HTR-8/SVneo (cell line): ENCODE data around the gene GTF2A1L.
"Not testable (repeated sequence)": the region's sequence is repeated elsewhere in the genome, so short reads cannot be mapped to it uniquely, and the experiment has no call there.

Experiments used
- DNase-seq: peaks from one replicate; pipeline ENCODE4 v3.0.0; 2011; ENCODE audit warnings: low spot score, mixed read lengths; ENCODE audit not compliant: insufficient read length
- FAIRE-seq: peaks from 2 replicates; lab custom pipeline; 2011; peaks lifted over from hg19 to GRCh38; lab: Jason Lieb, UNC

The GTF2A1L gene, protein sequence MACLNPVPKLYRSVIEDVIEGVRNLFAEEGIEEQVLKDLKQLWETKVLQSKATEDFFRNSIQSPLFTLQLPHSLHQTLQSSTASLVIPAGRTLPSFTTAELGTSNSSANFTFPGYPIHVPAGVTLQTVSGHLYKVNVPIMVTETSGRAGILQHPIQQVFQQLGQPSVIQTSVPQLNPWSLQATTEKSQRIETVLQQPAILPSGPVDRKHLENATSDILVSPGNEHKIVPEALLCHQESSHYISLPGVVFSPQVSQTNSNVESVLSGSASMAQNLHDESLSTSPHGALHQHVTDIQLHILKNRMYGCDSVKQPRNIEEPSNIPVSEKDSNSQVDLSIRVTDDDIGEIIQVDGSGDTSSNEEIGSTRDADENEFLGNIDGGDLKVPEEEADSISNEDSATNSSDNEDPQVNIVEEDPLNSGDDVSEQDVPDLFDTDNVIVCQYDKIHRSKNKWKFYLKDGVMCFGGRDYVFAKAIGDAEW

DNA sequence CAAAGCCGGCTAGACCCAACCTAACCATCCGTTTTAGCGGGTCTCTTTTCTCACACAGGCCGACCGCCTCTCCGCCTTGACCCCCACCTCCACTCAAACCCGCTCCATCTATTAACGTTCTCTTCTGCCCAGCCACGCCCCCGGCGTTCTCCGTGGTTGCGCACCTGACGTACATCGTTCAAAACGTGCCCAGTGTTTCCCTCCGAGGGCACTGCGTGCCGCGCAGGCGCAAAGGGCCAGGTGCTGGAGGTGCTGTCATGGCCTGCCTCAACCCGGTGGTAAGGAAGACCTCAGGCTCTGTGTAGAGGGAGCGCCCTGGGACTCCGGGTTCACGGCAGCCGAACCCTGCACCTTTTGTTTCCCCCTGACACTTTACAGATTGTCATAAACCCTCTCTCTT is at the start of gene GTF2A1L:
TSS of gene GTF2A1L (plus strand) at position 239 of the 400 bp plus-strand sequence. CDS start at position 258, 19 bp downstream.
- DNase-seq: no peak
- no peak for FAIRE-seq

DNA sequence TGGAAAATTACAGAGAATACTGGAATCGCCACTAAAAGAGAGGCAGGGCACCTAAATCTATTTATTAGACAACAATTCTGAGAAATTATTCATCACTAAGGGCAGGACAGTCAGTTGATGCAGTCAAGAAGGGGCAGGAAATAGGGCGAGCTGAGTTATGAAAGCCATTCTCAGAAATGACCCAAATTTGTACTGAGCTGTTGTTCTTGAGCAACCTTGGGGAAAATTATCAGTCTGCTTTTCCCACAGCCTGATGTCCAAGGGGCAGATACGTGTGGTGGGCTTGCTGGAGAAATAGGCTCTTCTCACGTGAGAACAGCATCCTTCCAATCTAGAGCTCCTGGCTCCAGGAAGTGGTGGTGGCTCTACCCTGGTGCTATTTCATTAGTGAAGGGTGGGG is 49.1 kb upstream of the GTF2A1L start:
- FAIRE-seq (peak; percentile 46), DNase-seq (no peak)

DNA sequence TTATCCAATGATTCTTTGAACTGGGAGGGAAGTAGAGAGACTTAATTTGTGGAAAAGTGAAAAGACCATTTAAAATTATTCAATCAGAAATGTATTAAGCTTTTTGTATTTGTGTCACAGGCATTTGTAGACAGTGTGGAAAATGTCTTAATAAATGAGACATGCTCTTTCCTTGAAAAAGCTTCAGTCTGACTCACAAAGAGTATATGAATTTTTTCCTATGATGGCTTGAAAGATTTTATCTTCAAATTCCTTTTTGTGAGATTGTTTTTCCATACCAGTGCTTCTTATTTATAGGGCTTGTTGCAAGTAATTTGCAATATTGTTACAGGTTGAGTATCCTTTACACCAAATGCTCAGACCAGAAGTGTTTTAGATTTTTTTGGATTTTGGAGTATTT is 48.2 kb upstream of the GTF2A1L start:
- DNase-seq (no peak), FAIRE-seq (no peak)

DNA sequence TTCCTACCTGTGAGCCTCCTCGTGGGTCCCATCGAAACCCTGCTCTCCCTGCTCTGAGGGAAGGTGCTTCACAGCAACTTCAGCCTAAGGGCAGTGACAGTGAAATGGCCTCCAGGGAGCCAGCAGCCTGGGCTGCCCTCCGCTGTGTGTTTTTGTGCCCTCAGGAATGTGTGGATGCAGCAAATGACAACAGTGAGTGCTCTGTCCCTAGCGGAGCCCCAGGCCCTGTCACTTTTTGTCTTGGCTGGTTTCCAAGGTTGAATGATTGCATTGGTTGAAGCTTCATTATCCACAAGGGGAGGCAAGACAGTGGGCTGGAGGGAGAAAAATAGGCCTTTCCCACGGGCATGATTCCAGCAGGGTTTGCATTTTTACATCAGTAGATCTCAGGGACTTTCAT is 44.8 kb upstream of the GTF2A1L start:
- no peak for DNase-seq
- no peak for FAIRE-seq

DNA sequence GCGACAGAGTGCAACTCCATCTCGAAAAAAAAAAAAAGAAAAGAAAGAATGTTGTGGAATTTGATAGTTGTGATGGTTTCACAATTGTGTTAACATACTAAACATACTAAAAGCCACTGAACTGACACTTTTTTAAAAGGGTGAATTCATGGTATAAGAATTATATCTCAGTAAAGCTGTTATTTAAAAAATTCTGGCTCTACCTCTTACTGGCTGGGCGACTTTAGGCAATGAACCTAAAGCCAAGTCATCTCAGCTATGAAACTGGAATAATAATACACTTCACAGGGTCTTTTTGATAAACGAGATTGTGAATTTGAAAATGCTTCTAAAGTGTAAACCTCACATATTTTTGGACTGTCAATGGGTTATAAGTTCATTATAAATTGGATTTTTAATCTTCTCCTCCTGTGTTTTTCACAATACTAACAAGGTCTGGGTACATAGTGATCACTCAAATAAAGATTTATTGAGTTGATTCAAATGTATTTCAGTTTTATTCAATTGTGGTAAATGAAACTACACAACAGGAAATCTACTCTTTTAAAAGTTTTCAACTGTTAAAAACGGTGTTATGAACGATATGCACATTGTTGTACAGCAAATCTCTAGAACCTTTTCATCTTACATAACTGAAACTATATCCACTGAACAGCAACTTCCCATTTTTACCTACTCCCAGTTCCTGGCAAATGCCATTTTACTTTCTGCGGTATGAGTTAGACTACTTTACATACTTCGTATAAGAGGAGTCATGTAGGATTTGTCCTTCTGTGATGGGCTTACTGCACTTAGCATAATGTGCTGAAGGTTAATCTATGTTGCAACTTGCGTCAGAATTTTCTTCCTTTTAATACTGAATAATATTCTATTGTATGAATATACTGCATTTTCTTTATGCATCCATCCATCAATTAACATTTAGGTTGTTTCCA is 43.0 kb upstream of the GTF2A1L start:
- no peak for FAIRE-seq
- no peak for DNase-seq

DNA sequence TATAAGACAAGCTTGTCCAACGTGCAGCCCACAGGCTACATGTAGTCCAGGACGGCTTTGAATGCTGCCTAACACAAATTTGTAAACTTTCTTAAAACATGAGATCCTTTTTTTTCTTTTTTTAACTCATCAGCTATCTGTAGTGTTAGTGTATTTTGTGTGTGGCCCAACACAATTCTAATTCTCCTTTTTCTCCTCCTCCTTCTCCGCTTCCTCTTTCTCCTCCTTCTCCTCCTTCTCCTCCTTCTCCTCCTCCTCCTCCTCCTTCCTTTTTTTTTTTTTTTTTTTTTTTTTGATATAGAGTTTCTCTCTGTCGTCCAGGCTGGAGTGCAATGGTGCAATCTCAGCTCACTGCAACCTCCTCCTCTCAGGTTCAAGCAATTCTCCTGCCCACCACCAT is 39.3 kb upstream of the GTF2A1L start:
- DNase-seq (no peak), FAIRE-seq (no peak)

DNA sequence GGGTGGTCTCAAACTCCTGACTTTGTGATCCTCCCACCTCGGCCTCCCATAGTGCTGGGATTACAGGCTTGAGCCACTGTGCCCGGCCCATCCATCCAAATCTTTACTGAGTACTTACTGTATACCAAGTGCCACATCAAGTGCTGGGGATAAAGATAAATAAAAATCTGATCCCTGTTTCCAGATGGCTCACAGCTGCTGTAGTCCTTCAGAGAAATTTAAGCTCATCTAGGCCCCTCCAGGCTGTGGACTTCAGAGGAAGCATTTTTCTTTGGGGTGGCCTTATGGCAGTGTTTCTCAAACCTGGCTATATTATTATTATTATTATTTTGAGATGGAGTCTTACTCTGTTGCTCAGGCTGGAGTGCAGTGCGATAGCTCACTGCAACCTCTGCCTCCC is 33.7 kb upstream of the GTF2A1L start:
- DNase-seq: no peak
- FAIRE-seq: no peak

DNA sequence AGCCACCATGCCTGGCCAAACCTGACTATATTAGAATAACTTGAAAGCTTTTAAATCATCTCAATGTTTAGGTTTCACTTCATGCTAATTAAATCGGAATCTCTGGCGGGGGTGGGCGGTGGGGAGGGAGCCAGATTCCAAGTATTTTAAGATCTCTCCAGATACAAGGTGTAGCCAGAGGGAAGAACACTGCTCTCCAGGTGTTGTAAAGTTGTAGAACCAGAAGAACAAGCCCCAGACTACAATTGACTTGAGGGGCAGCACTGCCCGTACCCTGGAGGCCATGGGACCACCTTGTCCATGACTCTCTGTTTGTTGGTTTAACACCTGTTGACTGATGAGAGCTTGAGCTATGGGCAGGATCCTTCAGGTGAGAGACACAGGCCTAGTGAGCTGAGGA is 33.1 kb upstream of the GTF2A1L start:
- no peak for FAIRE-seq
- DNase-seq: no peak

DNA sequence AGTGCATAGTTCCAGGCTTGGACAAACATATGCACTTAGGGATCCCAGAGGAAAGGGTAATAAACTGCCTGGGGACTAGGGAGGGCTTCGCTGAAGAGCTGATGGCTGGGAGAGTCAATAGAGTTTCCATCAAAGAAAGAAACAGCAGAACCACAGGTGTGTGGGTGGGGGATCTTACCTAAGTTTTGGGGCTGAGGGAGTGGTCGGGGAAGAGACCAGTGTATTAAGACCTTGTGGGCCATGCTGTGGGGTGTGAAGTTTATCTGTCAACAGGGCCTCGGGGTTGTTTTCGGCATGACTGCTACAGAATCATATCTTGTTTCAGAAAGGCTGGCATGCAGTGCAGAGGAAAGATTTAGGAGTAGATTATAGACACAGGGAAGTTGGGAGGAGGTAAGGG is 31.2 kb upstream of the GTF2A1L start:
- no peak for FAIRE-seq
- DNase-seq: no peak

DNA sequence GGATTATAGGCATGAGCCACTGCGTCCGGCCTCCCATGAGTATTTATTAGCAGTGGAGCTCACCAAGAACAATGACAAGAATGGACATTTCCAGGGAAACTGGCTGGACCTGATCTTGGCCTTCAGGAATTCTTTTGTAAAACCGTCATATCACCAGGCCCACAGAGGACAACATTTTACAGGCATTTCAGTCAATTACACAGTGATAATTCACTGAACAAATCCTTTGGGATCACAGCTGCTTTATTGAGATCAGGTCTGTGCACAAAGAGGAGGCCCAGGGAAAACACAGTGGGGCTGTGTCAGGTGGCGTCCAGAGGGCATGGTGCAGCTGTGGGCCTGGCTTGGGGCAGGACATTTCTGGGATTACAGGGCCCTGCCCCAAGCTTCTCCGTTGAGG is 30.1 kb upstream of the GTF2A1L start:
- DNase-seq (no peak), FAIRE-seq (no peak)

DNA sequence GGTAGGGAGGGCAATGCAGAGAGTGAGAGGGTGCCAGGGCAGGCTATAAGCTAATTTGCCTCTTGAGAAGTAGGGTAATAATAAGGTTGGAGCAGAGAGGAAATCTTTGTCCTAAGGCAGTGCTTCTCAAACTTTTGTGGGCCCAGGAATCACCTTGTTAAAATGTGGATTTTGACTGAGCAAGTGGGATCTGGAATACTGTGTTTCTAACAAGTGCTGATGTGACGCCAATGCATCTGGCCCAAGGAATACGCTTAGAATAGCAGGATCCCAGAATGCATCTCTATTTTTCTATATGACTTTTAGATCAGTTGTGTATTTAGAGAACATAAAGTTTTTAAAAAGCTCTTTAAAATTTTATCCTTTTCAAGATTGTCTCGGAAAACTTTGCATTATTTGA is 29.7 kb upstream of the GTF2A1L start:
- DNase-seq (no peak), FAIRE-seq (no peak)

DNA sequence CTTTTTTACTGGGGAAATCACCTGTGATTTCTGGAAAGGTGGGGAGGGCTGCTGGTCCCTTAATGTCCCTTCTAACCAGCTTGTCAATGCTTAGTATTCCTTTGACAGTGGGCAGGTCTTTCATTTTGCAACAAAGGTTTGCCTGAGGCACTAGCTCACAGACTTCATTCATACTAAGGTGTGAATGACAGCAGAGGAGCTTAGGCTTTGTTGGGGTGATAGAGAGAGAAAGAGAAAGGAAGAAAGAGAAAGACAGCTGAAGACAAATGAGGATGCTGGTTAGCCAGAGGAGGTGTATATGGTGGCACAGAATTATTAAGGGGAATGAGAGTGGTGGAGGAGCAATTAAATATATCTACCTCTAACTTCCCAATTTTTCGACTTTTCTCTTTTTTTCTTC is 28.9 kb upstream of the GTF2A1L start:
- no peak for FAIRE-seq
- DNase-seq: no peak

DNA sequence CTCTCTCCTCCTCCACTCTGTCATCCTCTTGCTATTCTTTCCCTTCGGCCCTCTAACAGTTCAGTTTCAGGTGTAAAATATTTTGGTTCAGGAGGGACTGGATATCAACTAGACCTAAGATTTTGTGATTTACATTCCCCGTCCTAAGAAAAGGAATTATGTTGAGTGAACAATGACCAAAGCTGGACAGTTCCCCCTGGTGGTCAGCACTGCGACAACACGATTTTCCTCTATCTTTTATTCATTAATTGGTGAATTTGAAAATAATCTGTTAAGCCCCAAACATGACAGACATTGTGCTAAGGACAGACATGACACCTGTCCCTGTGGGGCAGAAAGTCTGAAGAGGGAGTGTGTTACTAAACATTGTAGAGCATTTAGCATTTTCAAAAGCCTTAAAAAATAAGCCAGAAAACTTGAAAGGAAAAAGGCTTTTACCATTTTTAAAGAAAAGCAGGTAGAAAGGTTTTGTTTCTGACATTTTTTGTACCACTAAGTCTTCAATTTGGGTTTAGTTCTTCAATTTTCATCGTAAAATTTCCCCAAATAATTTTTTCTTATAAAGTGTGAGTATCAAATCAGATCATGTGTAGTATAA is 28.4 kb upstream of the GTF2A1L start:
- DNase-seq (peak; percentile 57), FAIRE-seq (no peak)

DNA sequence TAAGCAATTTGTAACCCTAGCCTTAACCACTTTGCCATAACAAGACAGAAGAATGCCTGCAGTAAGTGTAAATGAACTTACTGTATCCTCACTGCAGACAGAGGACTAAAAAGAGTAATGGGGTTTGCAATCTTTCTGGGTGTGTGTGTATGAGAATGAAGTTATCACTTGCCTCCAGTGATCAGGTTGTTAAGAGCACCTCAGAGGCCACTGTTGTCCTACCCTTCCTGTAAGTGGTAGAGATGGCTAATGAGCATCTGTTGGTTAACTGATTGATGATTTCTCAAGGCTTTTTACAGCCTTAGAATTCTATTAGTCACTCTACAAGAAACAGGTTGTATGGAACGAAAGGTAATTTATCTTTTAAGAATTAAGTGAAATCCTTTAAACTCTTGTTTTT is 27.6 kb upstream of the GTF2A1L start:
- DNase-seq (no peak), FAIRE-seq (no peak)

DNA sequence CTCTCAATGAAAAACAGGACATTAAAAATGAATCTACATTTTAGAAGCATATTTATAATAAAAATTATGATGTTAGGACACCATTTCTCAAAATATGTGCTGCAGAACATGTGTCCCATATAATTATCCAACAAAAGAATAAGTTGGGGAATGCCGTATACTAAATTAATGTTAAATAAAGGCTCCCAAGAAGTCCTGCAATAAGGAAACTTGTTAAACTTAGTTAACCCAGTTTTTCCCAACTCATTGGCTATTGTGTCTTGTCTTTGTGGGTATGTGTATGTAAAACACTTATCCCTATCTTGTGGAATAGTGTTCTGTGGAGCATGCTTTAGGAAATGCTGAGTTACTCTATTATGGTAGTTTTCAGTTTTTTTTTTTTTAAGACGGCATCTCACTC is 25.6 kb upstream of the GTF2A1L start:
- FAIRE-seq (no peak), DNase-seq (no peak)

DNA sequence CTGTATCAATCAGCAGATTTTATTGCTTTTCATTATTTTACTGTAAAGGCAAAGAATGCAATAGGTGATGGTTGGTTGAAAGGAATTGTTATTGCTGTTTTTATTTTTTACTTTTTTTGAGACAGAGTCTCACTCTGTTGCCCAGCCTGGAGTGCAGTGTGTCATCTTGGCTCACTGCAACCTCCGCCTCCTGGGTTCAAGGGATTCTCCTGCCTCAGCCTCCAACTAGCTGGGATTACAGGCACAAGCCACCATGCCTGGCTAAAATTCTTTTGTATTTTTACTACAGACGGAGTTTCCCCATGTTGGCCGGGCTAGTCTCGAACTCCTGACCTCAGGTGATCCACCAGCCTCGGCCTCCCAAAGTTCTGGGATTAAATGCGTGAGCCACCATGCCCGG is 20.9 kb upstream of the GTF2A1L start:
- FAIRE-seq, DNase-seq: not testable (repeated sequence)

DNA sequence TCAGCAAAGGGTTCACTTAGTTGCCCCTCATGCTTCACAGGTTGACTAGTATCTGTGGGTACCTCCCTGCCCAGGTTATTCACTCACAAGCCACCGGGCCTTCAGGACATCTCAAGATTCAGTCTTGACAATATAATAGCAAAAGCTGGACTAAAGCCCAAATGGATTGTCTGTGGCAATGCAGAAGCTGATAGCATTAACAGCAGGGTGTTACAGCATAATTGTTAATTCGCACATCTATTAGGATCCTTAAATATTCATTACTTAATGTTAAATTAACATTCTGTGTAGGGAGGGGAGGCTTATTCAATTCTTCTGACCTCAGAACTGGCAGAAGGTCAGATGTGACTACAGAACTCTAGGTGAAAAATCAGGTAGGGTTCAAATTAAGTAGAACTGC is 20.2 kb upstream of the GTF2A1L start:
- FAIRE-seq: no peak
- DNase-seq: no peak

DNA sequence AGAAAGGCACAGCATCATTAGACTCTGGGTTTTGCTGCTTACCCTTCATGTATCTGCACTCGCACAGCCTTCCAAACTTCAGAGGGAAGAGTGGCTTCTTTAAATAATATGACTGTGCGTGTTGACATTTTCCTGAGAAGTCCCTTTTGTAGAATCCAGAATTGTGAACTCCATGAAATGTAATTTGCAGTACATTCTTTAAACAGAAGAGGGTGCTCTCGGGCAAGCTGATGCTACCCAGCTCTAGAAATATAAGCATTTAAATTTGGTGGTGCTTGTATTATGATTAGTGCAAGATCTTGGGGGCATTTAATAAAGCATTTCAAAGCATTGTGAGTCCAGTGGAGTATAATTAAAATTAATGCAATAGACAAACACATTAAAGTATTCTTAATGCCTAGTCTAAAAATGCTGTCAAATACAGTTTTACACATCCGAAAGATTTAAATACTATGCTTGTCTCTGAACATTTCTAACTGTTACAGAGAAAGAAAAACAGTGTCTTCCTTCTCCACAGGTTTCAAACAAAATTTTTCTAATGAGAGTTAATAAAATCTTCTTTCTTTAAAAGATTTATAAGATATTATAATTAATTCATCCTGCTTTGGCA is 17.3 kb upstream of the GTF2A1L start:
- DNase-seq (peak; percentile 28), FAIRE-seq (no peak)

DNA sequence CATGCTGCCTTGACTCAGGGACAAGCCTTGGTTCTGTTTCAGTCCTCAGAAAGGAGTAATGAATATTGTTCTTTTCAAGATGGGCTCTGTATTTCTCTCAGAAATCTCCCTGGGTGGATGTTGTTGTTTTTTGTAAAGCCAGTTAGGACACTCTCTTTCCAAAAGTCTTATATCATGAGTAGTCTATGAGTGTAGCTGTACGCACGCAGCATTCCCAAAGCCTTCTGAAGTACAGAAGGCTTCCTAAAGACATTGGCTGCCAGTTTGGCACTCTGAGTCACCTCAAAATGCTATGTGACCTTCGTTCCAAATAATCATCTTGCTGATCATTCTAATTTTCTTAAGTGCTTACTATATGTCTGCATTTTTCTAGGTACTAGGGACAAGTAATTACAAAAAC is 16.7 kb upstream of the GTF2A1L start:
- FAIRE-seq (no peak), DNase-seq (no peak)

DNA sequence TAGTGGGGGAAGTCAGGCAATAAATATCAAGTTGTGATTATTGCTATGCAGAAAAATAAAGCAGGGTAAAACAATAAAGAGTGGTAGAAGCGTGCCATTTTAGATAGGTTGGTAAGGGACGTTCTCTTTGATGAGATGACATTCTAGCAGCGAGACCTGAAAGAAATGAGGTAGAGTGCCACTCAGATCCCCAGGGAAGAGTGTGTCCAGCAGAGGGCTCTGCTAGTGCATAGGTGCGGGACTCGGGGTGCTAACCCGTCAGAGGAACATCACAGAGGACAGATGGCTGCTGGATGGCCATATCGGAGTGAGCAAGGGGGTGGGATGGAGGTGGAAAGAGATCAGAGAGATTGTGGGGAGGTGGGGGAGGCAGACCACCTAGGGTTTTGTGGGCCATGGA is 16.3 kb upstream of the GTF2A1L start:
- no peak for DNase-seq
- no peak for FAIRE-seq
